Parathyroid adenoma (tissue), 2 donors: ENCODE measurements around the gene KLB.
A peak's percentile ranks its signal among the peaks of the same experiment; 100 is the strongest.

Source experiments
- H2AFZ ChIP-seq: fragments of 300-600 bp; sonication (generic); one replicate; pipeline ENCODE4 v1.7.0; 2017; ENCODE audit warnings: antibody characterized with exemption, mild to moderate bottlenecking
- H3K27ac ChIP-seq: fragments of 300-600 bp; sonication (generic); one replicate; pipeline ENCODE4 v1.7.0; 2017
- H3K27me3 ChIP-seq: fragments of 300-600 bp; sonication (generic); one replicate; pipeline ENCODE4 v1.7.0; 2017; ENCODE audit warnings: low read length; ENCODE audit not compliant: control insufficient read depth, insufficient read depth
- H3K36me3 ChIP-seq: fragments of 300-600 bp; sonication (generic); one replicate; pipeline ENCODE4 v1.7.0; 2017; ENCODE audit warnings: low read length; ENCODE audit not compliant: control insufficient read depth, insufficient read depth
- H3K4me1 ChIP-seq: fragments of 300-600 bp; sonication (generic); one replicate; pipeline ENCODE4 v1.7.0; 2017; ENCODE audit warnings: control low read depth
- H3K4me2 ChIP-seq: fragments of 300-600 bp; sonication (generic); one replicate; pipeline ENCODE4 v1.7.0; 2017; ENCODE audit warnings: low read length
- H3K4me3 ChIP-seq: fragments of 300-600 bp; sonication (generic); one replicate; pipeline ENCODE4 v1.7.0; 2017; ENCODE audit warnings: low read depth, low read length
- H3K79me2 ChIP-seq: fragments of 300-600 bp; sonication (generic); one replicate; pipeline ENCODE4 v1.7.0; 2017; ENCODE audit warnings: control low read depth
- H3K9ac ChIP-seq: fragments of 300-600 bp; sonication (generic); one replicate; pipeline ENCODE4 v1.7.0; 2017; ENCODE audit warnings: mild to moderate bottlenecking
- H3K9me3 ChIP-seq: fragments of 300-600 bp; sonication (generic); one replicate; pipeline ENCODE4 v1.7.0; 2017; ENCODE audit warnings: low read length; ENCODE audit not compliant: control insufficient read depth
- CTCF ChIP-seq: fragments of 300-600 bp; sonication (generic); IDR thresholded peaks from one replicate; pipeline ENCODE4 v1.7.0; 2017; ENCODE audit warnings: antibody characterized with exemption, mild to moderate bottlenecking
- donor health status: primary hyperparathyroidism.

KLB gene

DNA sequence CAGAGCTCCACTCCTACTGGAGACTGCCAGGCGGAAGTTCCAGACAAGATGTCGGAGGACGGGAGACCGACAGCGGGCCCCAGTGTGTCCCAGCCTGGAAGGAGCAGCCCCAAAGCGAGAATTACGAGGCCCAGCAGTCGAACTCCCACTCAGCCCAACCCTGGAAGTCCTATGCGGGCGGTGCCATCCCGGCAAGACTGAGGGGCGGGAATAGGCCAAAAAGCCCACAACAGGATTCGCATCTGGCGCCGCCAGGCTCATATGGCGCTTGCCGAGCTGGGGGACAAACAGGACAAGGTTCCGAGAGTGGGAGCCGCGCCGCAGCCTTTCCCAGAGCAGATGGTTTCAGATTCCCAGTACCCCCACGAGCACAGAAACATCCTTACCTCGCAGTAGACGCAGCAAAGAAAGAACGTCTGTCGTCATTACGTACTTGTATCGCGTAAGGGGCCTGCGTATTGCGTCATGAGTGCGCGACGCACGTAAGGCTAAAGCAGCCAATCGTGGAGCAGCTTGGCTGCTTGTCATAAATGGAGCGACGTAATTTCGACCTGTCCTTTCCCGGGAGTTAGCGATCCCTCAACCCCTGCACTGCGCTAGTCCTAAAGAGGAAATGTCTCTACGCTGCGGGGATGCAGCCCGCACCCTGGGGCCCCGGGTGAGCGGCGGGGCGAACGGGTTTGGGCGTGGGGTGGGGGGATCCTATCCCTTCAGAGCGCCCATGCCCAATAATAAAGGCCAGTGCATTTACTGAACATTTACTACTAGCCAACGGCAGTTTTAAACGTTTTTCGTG lies 52.0 kb downstream of the KLB start, which contains the start of the genes LIAS and RPL9:
TSS of gene LIAS (plus strand) at position 552 of the 796 bp plus-strand sequence. CDS start at position 614, 62 bp downstream.
TSS of gene RPL9 (minus strand) at position 418 of the 796 bp plus-strand sequence. CDS start 483 bp downstream, outside the sequence.
- peaks cover 9% of the 10 kb centered on the region for H3K4me1 ChIP-seq
- peak within 1 kb of the TSS; percentile 97 for H3K4me2 ChIP-seq
- TF ChIP-seq CTCF, result no peak
- peak within 1 kb of the TSS; percentile 95 for H2AFZ ChIP-seq
- H3K27ac ChIP-seq, result peak within 1 kb of the TSS; percentile 90
- H3K4me3 ChIP-seq, result peak within 1 kb of the TSS; percentile 96
- H3K79me2 ChIP-seq, result peaks cover 15% of the 10 kb centered on the region
- no peaks in the 10 kb centered on the region for H3K36me3 ChIP-seq
- H3K27me3 ChIP-seq, result no peaks in the 10 kb centered on the region
- H3K9me3 ChIP-seq, result no peaks in the 10 kb centered on the region
- peak within 1 kb of the TSS; percentile 53 for H3K9ac ChIP-seq

DNA sequence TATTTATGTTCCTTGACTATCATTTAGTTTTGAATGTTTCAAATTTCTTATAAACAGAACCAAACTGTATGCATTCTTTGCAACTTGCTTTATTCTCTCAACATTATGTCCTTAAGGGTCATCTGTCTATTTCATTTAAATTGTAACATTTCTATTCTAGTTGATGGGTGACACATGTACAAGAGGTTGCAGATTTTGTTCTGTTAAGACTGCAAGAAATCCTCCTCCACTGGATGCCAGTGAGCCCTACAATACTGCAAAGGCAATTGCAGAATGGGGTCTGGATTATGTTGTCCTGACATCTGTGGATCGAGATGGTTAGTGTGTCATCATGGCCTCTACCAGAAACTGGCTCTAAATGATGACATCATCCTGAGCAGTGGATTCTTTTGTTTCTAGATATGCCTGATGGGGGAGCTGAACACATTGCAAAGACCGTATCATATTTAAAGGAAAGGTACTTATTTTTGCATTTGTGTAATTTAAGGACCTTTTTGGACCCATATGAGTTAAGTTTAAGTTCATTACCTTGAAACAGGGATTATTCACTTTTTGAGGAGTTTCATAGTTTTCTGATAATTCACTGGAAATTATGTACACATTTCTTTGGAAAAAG lies 58.3 kb downstream of the KLB start:
- Histone ChIP-seq H3K9me3 (no peaks in the 10 kb centered on the region), H3K4me3 (no peak overlapping the region), H3K27me3 (no peaks in the 10 kb centered on the region), H3K4me2 (no peak overlapping the region), H3K36me3 (no peaks in the 10 kb centered on the region), H3K4me1 (peaks cover 2% of the 10 kb centered on the region), H3K9ac (no peak overlapping the region), H2AFZ (no peak overlapping the region), H3K27ac (no peak overlapping the region), H3K79me2 (no peaks in the 10 kb centered on the region)
- no peak for TF ChIP-seq CTCF

- Histone ChIP-seq H3K36me3 (no peaks in the 10 kb centered on the region), H3K27me3 (no peaks in the 10 kb centered on the region), H2AFZ (no peak overlapping the region), H3K4me2 (no peak overlapping the region), H3K9ac (no peak overlapping the region), H3K9me3 (no peaks in the 10 kb centered on the region), H3K79me2 (no peaks in the 10 kb centered on the region), H3K27ac (no peak overlapping the region), H3K4me3 (no peak overlapping the region), H3K4me1 (peaks cover 2% of the 10 kb centered on the region)
- no peak for TF ChIP-seq CTCF
Measured at GRCh38 chr4:39466747-39467146, 60.0 kb downstream of the KLB start.

DNA sequence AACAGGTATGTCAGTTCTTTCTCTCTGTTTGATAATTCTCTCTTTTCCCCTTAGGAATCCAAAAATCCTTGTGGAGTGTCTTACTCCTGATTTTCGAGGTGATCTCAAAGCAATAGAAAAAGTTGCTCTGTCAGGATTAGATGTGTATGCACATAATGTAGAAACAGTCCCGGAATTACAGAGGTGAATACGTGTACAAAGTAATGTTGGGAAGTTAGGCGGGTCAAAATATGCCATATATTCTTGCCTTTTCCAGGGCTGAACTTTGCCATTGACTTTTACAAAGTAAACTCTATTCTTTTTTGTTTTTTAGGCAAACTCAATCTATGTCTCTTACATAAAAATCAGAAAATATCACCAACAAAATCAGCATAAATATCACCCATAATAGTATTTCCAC lies 60.7 kb downstream of the KLB start:
- Histone ChIP-seq H2AFZ (no peak overlapping the region), H3K27me3 (no peaks in the 10 kb centered on the region), H3K9ac (no peak overlapping the region), H3K4me3 (no peak overlapping the region), H3K4me2 (no peak overlapping the region), H3K79me2 (no peaks in the 10 kb centered on the region), H3K27ac (no peak overlapping the region), H3K9me3 (no peaks in the 10 kb centered on the region), H3K36me3 (no peaks in the 10 kb centered on the region), H3K4me1 (peaks cover 2% of the 10 kb centered on the region)
- no peak for TF ChIP-seq CTCF
